Measurements from ENCODE around the gene FARS2.

- TF ChIP-seq, protein P1, sequence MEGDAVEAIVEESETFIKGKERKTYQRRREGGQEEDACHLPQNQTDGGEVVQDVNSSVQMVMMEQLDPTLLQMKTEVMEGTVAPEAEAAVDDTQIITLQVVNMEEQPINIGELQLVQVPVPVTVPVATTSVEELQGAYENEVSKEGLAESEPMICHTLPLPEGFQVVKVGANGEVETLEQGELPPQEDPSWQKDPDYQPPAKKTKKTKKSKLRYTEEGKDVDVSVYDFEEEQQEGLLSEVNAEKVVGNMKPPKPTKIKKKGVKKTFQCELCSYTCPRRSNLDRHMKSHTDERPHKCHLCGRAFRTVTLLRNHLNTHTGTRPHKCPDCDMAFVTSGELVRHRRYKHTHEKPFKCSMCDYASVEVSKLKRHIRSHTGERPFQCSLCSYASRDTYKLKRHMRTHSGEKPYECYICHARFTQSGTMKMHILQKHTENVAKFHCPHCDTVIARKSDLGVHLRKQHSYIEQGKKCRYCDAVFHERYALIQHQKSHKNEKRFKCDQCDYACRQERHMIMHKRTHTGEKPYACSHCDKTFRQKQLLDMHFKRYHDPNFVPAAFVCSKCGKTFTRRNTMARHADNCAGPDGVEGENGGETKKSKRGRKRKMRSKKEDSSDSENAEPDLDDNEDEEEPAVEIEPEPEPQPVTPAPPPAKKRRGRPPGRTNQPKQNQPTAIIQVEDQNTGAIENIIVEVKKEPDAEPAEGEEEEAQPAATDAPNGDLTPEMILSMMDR (IDR thresholded peaks at IDR 0.05): no peak
- no peak for TF ChIP-seq POLR2A (IDR thresholded peaks at IDR 0.05)
Measured at GRCh38 chr6:5314191-5314865, 53.0 kb downstream of the FARS2 start.

All from esophagus squamous epithelium (tissue), 4 donors.